ENCODE results near the gene NUBPL.
"Not testable (repeated sequence)": the region's sequence is repeated elsewhere in the genome, so short reads cannot be mapped to it uniquely, and the experiment has no call there.

Gene NUBPL

GRCh38 chr14:31811693-31812628 is 250.8 kb downstream of the NUBPL start:
- DNase-seq (ENCODE audit: low read depth in 2 of 2): not testable (repeated sequence)

- not testable (repeated sequence) for DNase-seq (ENCODE audit: low read depth in 2 of 2)
These were observed 252.7 kb downstream of the NUBPL start for GRCh38 chr14:31813724-31814490.

GRCh38 chr14:31819281-31819680 is 258.1 kb downstream of the NUBPL start:
- no peak for DNase-seq (ENCODE audit: low read depth in 2 of 2)

- DNase-seq (ENCODE audit: low read depth in 2 of 2): no peak
These were observed 264.3 kb downstream of the NUBPL start for GRCh38 chr14:31825459-31825858.

GRCh38 chr14:31827325-31827724 is 266.1 kb downstream of the NUBPL start:
- DNase-seq (ENCODE audit: low read depth in 2 of 2): no peak

GRCh38 chr14:31828946-31829868 is 268.0 kb downstream of the NUBPL start:
- DNase-seq (ENCODE audit: low read depth in 2 of 2): no peak

- no peak for DNase-seq (ENCODE audit: low read depth in 2 of 2)
These were observed 273.4 kb downstream of the NUBPL start for GRCh38 chr14:31834616-31835015.

- DNase-seq (ENCODE audit: low read depth in 2 of 2): no peak
These were observed 273.8 kb downstream of the NUBPL start for GRCh38 chr14:31835049-31835448.

GRCh38 chr14:31837031-31837430 is 275.8 kb downstream of the NUBPL start:
- DNase-seq (ENCODE audit: low read depth in 2 of 2): no peak

- DNase-seq (ENCODE audit: low read depth in 2 of 2): no peak
These were observed 281.7 kb downstream of the NUBPL start for GRCh38 chr14:31842899-31843298.

- DNase-seq (ENCODE audit: low read depth in 2 of 2): no peak
These were observed 282.3 kb downstream of the NUBPL start for GRCh38 chr14:31843361-31844091.

- DNase-seq (ENCODE audit: low read depth in 2 of 2): no peak
These were observed 293.4 kb downstream of the NUBPL start for GRCh38 chr14:31854508-31855075.

GRCh38 chr14:31855262-31855661 is 294.1 kb downstream of the NUBPL start:
- no peak for DNase-seq (ENCODE audit: low read depth in 2 of 2)

- not testable (repeated sequence) for DNase-seq (ENCODE audit: low read depth in 2 of 2)
These were observed 294.8 kb downstream of the NUBPL start for GRCh38 chr14:31856003-31856402.

GRCh38 chr14:31858868-31859267 is 297.7 kb downstream of the NUBPL start:
- no peak for DNase-seq (ENCODE audit: low read depth in 2 of 2)

GRCh38 chr14:31864937-31865855 is 304.0 kb downstream of the NUBPL start:
- no peak for DNase-seq (ENCODE audit: low read depth in 2 of 2)

- no peak for DNase-seq (ENCODE audit: low read depth in 2 of 2)
These were observed 306.4 kb downstream of the NUBPL start for GRCh38 chr14:31867570-31867969.

GRCh38 chr14:31868096-31868495 is 306.9 kb downstream of the NUBPL start:
- DNase-seq (ENCODE audit: low read depth in 2 of 2): not testable (repeated sequence)

GRCh38 chr14:31876741-31877140 is 315.5 kb downstream of the NUBPL start:
- DNase-seq (ENCODE audit: low read depth in 2 of 2): no peak
